ENCODE measurements around the gene OCA2.

DNA sequence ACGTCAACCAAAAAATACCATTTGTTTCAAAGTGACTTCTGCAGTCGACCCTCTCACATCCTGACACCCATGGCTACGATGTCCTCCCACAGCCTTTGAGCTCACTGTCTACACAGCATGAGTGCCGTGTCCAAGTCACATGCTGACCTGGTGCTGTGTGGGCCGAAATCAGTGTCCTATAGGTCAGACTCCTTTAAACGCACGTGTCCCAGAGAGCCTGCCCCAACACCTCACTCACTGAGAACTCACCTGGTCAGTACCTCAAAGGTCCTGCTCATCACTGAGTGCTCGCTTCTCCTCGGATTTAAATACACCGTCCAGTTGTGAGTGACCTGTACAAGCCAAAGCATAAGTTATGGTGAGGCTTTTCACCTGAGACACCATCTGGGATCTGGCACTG is 83.3 kb downstream of the OCA2 start:
- no peak for TF ChIP-seq POLR2A (IDR thresholded peaks at IDR 0.05)
- TF ChIP-seq, protein P1, sequence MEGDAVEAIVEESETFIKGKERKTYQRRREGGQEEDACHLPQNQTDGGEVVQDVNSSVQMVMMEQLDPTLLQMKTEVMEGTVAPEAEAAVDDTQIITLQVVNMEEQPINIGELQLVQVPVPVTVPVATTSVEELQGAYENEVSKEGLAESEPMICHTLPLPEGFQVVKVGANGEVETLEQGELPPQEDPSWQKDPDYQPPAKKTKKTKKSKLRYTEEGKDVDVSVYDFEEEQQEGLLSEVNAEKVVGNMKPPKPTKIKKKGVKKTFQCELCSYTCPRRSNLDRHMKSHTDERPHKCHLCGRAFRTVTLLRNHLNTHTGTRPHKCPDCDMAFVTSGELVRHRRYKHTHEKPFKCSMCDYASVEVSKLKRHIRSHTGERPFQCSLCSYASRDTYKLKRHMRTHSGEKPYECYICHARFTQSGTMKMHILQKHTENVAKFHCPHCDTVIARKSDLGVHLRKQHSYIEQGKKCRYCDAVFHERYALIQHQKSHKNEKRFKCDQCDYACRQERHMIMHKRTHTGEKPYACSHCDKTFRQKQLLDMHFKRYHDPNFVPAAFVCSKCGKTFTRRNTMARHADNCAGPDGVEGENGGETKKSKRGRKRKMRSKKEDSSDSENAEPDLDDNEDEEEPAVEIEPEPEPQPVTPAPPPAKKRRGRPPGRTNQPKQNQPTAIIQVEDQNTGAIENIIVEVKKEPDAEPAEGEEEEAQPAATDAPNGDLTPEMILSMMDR (IDR thresholded peaks at IDR 0.05): no peak
- TF ChIP-seq POLR2AphosphoS5 (IDR thresholded peaks at IDR 0.05): no peak

Data from prostate gland (tissue), 2 donors.